RWPE2 (cell line): Measurements from ENCODE around the gene GTPBP3.

Experiments used
- ATAC-seq: fragments of 200-7000 bp; cut with Tn5 transposase; 3 replicates; pipeline ENCODE4 v1.9.1; 2021; ENCODE audit warnings: low read depth
- DNase-seq: peaks from one replicate; pipeline ENCODE4 v3.0.0-alpha.2; 2020; ENCODE audit warnings: low spot score
- H3K27ac ChIP-seq: fragments of 450-650 bp; 2 replicates; pipeline ENCODE4 v1.5.1; 2017; ENCODE audit warnings: mild to moderate bottlenecking; ENCODE audit not compliant: poor library complexity, severe bottlenecking
- H3K27me3 ChIP-seq: fragments of 250-450 bp; sonication (Bioruptor Pico); 2 replicates; pipeline ENCODE4 v1.5.1; 2021; ENCODE audit warnings: mild to moderate bottlenecking, moderate library complexity; ENCODE audit not compliant: insufficient read depth, poor library complexity, severe bottlenecking
- H3K36me3 ChIP-seq: fragments of 250-450 bp; sonication (Bioruptor Pico); 2 replicates; pipeline ENCODE4 v1.5.1; 2020; ENCODE audit warnings: low read depth, mild to moderate bottlenecking, moderate library complexity
- H3K4me1 ChIP-seq: fragments of 250-450 bp; sonication (Bioruptor Pico); 2 replicates; pipeline ENCODE4 v1.5.1; 2021; ENCODE audit warnings: mild to moderate bottlenecking, moderate library complexity; ENCODE audit not compliant: insufficient read depth, poor library complexity, severe bottlenecking
- H3K4me3 ChIP-seq: fragments of 250-450 bp; sonication (Bioruptor Pico); 2 replicates; pipeline ENCODE4 v1.5.1; 2021; ENCODE audit warnings: mild to moderate bottlenecking, moderate library complexity; ENCODE audit not compliant: severe bottlenecking
- H3K9me3 ChIP-seq: fragments of 250-450 bp; sonication (Bioruptor Pico); 2 replicates; pipeline ENCODE4 v1.5.1; 2021; ENCODE audit warnings: mild to moderate bottlenecking, moderate library complexity; ENCODE audit not compliant: severe bottlenecking
- TF ChIP-seq, protein P1 (sequence below): fragments of 450-650 bp; IDR thresholded peaks from one replicate; pipeline ENCODE4 v1.5.1; 2017; ENCODE audit warnings: mild to moderate bottlenecking, moderate library complexity; ENCODE audit not compliant: poor library complexity, severe bottlenecking

GTPBP3 gene

DNA sequence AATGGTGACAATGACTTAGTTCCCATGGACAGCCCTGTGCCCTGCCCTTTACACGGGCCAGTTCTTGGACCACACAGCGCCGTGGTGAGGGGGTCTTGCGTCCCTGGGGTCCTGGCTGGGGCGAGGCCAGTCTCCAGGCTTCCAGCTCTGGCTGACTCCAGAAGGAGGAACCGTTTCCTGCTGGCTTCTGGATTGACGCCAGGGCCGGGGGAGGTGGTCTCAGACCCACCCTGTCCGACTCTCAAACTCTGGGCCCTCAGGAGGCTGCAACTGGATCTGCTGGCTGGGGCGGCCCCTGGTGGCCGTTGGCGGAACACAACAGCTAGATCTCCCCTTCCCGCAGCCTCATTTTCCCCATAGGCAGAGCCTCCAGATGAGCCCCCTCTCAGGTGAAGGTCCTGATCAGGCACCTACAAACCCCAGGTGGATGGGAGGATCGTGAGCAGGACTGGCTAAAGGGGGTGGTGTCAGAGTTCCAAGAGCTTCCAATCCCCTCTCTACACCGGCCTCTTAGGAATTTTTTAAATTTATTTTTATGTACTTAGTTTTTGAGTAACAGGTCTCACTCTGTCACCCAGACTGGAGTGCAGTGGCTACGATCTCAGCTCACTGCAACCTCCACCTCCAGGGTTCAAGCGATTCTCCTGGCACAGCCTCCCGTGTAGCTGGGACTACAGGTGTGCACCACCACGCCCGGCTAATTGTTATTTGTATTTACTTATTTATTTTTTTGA is 48.7 kb downstream of the GTPBP3 start:
- no peaks in the 10 kb centered on the region for H3K36me3 ChIP-seq
- H3K27ac ChIP-seq = no peak overlapping the region
- no peaks in the 10 kb centered on the region for H3K27me3 ChIP-seq
- no peaks in the 10 kb centered on the region for H3K4me1 ChIP-seq
- no peak for DNase-seq
- H3K4me3 ChIP-seq = no peak overlapping the region
- ATAC-seq = peak; percentile 50; the same call in 1 of the 3 replicates
- TF ChIP-seq, protein P1, sequence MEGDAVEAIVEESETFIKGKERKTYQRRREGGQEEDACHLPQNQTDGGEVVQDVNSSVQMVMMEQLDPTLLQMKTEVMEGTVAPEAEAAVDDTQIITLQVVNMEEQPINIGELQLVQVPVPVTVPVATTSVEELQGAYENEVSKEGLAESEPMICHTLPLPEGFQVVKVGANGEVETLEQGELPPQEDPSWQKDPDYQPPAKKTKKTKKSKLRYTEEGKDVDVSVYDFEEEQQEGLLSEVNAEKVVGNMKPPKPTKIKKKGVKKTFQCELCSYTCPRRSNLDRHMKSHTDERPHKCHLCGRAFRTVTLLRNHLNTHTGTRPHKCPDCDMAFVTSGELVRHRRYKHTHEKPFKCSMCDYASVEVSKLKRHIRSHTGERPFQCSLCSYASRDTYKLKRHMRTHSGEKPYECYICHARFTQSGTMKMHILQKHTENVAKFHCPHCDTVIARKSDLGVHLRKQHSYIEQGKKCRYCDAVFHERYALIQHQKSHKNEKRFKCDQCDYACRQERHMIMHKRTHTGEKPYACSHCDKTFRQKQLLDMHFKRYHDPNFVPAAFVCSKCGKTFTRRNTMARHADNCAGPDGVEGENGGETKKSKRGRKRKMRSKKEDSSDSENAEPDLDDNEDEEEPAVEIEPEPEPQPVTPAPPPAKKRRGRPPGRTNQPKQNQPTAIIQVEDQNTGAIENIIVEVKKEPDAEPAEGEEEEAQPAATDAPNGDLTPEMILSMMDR = peak; percentile 86
- H3K9me3 ChIP-seq = no peaks in the 10 kb centered on the region

- Histone ChIP-seq H3K36me3 (no peaks in the 10 kb centered on the region), H3K4me1 (no peaks in the 10 kb centered on the region), H3K9me3 (no peaks in the 10 kb centered on the region), H3K27ac (no peak overlapping the region), H3K4me3 (no peak overlapping the region), H3K27me3 (no peaks in the 10 kb centered on the region)
- DNase-seq = no peak
- TF ChIP-seq, protein P1 = no peak
- ATAC-seq = no peak
These were observed 51.9 kb downstream of the GTPBP3 start for GRCh38 chr19:17389288-17389687.

GRCh38 chr19:17389957-17390664 is 52.8 kb downstream of the GTPBP3 start:
- Histone ChIP-seq H3K4me1 (no peaks in the 10 kb centered on the region), H3K27ac (no peak overlapping the region), H3K4me3 (peak overlapping the region; percentile 29), H3K27me3 (no peaks in the 10 kb centered on the region), H3K9me3 (no peaks in the 10 kb centered on the region), H3K36me3 (no peaks in the 10 kb centered on the region)
- TF ChIP-seq, protein P1 = no peak
- no peak for DNase-seq
- no peak for ATAC-seq

DNA sequence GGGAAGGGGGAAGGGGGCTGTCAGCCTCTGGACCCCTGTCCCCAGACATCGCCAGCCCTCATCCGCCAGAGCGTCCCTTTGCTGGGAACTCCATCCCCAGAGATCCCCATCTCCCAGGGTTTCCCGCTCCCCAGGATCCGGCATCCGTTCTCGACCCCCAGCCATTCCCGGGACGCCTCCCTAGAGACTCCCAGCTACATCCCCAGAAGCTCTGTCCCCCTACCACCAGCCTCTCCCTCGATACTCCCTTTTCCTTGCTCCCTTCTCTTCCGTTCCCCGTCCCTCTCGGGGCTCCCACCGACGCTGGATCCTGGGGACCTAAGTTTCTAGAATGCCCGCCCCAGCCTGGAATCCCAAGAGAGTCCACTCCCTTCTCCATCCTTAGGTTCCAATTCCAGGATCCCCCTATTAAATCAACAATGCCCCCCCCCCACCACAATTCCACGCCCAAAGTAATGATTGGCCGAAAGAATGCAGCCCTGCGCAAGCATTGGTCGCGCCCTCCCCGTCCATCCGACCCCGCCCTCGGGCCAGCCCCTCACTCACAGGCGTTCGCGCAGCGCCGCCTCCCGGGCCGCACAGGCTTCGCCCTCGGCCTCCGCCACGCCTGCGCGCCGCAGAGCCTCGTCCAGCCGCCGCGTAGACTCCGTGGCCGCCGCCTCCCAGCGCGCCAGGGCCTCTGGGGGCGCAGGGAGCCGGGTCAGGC is 53.5 kb downstream of the GTPBP3 start:
- TF ChIP-seq, protein P1 = peak; percentile 91
- DNase-seq (peak; percentile 94), ATAC-seq (peak; percentile 97)
- Histone ChIP-seq H3K9me3 (no peaks in the 10 kb centered on the region), H3K4me3 (peak overlapping the region; percentile 29), H3K27me3 (no peaks in the 10 kb centered on the region), H3K36me3 (no peaks in the 10 kb centered on the region), H3K4me1 (no peaks in the 10 kb centered on the region), H3K27ac (no peak overlapping the region)
